Spleen (tissue), 7 donors: ENCODE data around the gene B4GALNT3.

Experiments used
- CTCF ChIP-seq, 11 experiments: fragments of 200-600 bp in 7 of 11; fragments of 450-650 bp in 4 of 11; sonication (generic) in 4 of 11; IDR thresholded peaks in 8 of 11; conservative IDR thresholded peaks in 3 of 11; 1 replicate in 7 of 11; 2 replicates in 4 of 11; pipeline versions ENCODE4 v1.4.0 to v1.8.0; 2016 to 2021; ENCODE audit warnings: antibody characterized with exemption in 11 of 11, inconsistent platforms in 4 of 11, mild to moderate bottlenecking in 1 of 11
- POLR2AphosphoS5 ChIP-seq, 3 donors: sonication (generic); formaldehyde crosslinking; IDR thresholded peaks; one replicate each; pipeline ENCODE4 v1.5.1; 2017; ENCODE audit warnings: antibody characterized with exemption in 3 of 3
- donor health status: DM: no; HTN: no; CAD: no; lungs with moderate emphysema.
- donor health status: DM: no; HTN: no; CAD: no.
- donor health status: DM: no; HTN: no; CAD: no.

- TF ChIP-seq CTCF (IDR thresholded peaks at IDR 0.05 in 8 of 11, conservative IDR thresholded peaks at IDR 0.05 in 3 of 11) (no peak), POLR2AphosphoS5 (IDR thresholded peaks at IDR 0.05) (no peak)
Observed at GRCh38 chr12:563787-564298, 104.1 kb downstream of the B4GALNT3 start.
